Activated effector memory CD4-positive, alpha-beta T cell treated with Interleukin-2 at 50 U/mL for 16 hours (primary cell): ENCODE measurements around the gene VWC2L.

Experiments
- DNase-seq: peaks from one replicate; pipeline ENCODE4 v3.0.0-alpha.2; 2020

Gene VWC2L

GRCh38 chr2:214543386-214543955, 132.6 kb downstream of the VWC2L start:
- DNase-seq = no peak

GRCh38 chr2:214545898-214546542, 135.2 kb downstream of the VWC2L start:
- DNase-seq = no peak

GRCh38 chr2:214547931-214548330, 137.1 kb downstream of the VWC2L start:
- DNase-seq = no peak

- no peak for DNase-seq
Observed at GRCh38 chr2:214549946-214550345, 139.1 kb downstream of the VWC2L start.

- no peak for DNase-seq
Observed at GRCh38 chr2:214550786-214551185, 139.9 kb downstream of the VWC2L start.

GRCh38 chr2:214557884-214558283, 147.0 kb downstream of the VWC2L start:
- no peak for DNase-seq

- no peak for DNase-seq
Observed at GRCh38 chr2:214558341-214558740, 147.5 kb downstream of the VWC2L start.

DNA sequence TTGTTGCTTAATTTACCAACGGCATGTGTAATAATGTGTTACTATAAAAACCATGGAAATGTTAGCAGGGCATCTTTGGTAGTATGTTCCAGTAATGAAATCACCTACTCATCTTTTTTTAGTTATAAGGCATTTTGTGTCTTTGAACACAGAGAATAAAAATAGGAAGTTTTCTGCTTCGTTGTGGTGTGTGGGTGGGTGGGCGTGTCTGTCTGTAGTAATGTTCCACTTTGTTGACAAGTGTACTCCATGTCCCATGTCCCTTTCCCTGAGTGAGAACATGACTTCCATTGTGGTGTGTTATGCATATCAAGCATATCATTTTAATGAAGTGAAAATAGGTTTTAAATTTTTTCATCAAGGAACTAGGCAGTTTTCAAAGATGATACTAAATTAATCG, 149.3 kb downstream of the VWC2L start:
- DNase-seq = no peak

DNA sequence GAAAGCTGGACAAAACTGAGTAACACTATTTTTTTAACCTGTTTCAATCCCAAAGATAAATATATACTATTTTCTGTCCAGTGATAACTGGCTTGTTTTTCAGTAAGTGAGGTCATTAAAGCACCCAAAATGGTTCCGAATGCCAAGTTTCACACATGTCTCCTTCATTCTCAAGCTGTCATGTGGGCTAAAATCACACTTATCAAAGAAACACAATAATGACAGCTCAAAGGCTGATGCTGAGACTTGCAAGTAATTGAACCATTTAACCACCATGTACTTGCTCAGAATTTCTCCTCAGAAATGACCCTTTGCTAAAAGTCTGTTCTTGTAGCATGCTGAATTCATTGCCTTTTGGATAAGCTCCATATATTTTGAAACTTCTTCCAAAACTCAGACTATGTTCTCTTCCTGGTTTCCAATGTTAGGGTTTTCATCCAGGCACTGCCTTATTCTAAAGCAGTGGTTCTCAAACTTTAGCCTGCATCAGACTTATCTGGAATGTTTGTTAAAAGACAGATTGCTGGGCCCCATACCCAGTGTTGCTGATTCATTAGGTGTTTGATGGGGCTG, 149.8 kb downstream of the VWC2L start:
- no peak for DNase-seq

- DNase-seq = no peak
Observed at GRCh38 chr2:214565246-214565645, 154.4 kb downstream of the VWC2L start.

GRCh38 chr2:214566457-214566856, 155.6 kb downstream of the VWC2L start:
- DNase-seq = no peak

DNA sequence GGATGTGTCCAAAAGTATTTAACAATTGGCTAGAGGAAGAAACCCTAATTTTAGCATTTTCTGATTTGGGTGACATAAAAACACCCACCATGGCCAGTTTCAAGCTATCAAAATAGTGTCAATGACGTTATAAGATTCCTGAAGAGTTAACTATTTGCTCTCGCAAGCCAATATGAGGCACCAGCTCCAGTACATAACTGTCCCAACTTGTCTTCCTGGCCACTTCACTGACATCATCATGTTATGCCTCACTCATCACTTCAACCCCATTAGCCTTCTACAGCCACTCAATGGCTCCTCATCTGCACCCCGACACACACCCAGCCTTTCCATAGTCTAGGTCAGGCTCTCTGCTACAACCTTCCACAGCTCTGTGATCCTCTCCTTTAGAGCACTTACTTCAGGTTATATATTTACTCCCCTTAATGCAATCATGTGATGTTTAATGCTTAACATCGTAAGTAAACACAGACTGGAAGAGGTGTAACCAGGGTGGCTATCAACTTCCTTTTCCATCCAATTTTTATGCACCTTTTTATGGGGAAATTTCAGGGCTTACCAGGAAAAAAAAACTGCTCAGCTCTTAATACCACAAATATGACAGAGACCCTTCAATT, 158.7 kb downstream of the VWC2L start:
- DNase-seq = no peak

- DNase-seq = no peak
Observed at GRCh38 chr2:214574084-214574781, 163.4 kb downstream of the VWC2L start.

DNA sequence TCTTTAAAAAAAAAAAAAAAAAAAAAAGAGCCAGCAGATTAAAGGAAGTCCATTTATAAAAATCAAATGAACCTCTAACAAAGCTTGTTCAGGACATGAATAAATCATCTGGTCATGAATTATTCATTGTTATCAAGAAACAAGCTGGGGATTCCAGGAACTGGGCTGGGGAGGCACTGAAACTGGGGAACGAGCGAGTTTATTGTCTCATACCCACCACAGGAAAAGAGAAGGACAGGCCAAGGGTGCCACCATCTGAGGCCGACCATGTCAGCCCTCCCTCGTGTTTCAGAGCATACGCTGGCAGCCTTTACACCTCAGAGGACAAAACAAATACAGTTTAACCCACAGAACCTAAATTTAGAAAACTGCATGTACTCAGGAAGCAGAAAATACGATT, 164.2 kb downstream of the VWC2L start:
- no peak for DNase-seq

DNA sequence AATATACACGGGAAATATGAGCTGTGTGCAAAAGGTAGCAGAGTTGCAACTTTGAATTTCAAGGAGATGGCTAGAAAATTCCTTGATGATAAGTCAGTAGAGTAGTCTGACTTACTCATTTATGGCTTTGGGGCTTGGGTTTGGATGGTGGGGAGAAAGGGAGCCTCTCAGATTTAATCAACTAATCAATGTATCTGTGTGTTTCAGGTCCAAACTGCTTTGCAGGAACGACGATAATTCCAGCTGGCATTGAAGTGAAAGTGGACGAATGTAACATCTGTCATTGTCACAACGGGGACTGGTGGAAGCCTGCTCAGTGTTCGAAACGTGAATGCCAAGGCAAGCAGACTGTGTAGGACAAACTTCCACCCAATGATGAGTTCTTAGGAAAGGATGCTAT, 164.6 kb downstream of the VWC2L start:
- DNase-seq = no peak

DNA sequence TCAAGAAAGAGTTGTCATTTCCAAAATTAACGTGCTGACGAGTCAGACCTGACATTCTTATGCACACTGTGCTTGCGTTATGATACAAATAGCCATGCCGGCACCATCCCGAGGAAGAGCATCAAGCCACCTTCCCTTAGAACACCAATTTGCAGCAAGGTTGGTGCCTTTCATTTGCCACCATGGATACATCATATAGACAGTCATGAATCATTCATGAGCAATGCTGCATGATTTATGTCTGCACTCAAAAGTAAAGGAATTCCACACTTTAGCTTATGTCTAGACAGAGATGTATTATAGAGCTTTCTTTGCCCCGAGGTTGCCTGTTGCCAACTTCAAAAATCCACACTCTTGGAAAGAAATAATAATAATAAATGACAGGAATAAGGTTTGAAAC, 166.9 kb downstream of the VWC2L start:
- DNase-seq = no peak

DNA sequence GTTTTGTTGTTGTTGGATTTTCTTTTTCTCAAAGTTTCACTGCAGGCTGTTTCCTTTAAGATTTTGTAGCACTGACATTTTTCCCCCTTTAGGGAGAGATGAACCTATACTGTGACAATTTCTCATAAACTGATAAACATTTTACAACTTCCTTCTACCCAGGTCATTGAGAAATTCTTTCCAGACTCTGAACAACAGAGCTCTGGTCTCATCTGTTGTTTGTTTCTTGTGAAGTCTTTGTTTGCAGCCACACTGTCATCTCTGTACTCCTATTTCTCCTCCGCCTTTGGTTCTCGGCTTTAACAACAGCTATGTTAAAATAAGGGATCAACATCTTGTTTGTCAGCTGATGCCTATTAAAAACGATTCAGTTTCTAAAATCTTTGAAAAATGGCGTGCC, 167.6 kb downstream of the VWC2L start:
- no peak for DNase-seq

DNA sequence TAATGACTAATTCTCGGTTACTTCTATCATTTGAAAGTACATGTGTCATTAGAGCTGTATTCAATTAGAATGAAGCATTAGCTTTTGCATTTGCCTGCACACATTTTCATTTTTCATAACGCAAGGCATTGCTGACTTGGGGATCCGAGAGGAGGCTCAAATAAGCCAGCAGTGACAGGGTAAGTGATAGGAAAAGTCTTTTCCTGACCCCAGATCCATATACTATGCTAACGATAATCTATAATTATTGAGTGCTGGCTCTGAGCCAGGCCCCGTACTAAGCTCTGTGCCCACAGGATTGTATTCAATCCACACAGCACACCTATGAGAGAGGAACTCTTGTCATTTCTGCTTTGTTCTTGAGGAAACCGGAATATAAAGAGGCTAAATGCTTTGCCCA, 168.2 kb downstream of the VWC2L start:
- no peak for DNase-seq

GRCh38 chr2:214587442-214587841, 176.6 kb downstream of the VWC2L start:
- DNase-seq = no peak

DNA sequence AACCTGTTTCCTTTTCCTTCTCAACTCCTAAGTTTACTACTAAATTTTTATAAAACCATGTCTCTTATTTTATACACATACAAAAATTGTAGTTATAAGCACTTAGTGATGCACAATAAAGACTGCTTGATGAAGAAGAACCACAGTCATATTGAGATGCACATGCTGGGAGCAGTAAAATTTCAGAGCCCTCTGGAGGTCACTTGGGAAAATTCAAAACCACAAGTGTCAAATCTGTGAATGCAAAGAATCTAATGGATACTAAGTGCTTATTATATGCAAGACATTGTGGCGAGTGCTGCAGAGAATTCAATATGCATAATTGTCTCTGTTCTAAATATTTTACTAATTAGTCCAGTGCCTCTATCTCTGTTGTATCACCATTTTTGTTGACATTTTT, 180.5 kb downstream of the VWC2L start:
- no peak for DNase-seq

DNA sequence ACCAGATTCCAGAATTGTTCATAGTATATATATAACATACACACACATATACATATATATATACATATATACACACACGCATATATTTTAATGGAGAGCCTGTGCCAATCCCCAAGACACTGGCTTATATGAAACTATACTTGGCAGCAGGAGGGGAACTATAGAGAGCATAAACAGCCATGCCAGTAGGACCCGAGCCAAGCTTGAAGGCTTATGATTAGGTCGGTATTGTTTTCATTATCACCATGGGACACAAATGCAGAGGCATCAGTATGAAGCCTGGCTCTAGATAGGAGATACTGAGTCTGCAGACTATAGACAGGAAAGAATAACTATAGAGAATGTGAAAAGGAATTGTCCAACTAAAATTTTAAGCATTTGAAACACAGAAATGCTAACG, 181.2 kb downstream of the VWC2L start:
- no peak for DNase-seq

DNA sequence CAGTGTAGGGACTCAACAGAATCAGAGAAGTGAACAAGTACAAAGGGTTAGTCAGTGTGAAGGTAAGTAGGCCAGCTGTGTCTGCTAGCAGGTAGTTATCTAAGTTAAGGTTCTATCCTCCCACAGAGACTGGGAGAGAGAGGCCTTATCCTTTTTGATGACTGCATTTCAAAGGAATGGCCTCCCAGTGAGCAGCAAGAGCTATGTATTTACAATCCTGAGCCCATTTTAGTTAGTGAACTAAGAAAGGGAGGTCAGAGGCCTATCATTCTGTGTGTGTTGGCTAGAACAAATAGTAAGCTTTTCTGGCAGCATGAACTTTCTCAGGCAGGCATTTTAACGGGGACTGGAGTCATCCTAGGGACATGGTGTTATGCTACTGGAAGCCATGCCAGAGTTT, 182.9 kb downstream of the VWC2L start:
- no peak for DNase-seq

- DNase-seq = no peak
Observed at GRCh38 chr2:214601852-214602633, 191.2 kb downstream of the VWC2L start.
